Endothelial cell (in vitro differentiated cells): ENCODE results near the gene MDM4. TPM values are rescaled to one million over a fixed set of nuclear protein-coding genes. Genes with fewer than 3 reads are reported as not detected.

ENCODE experiments used
- DNase-seq: peaks from one replicate; pipeline ENCODE4 v3.0.0; 2021; ENCODE audit warnings: low spot score
- H3K27ac Mint-ChIP-seq: one replicate; pipeline ENCODE4 v1.8.0; 2021; ENCODE audit warnings: mixed read lengths, inconsistent platforms; ENCODE audit not compliant: unreplicated experiment
- H3K27me3 Mint-ChIP-seq: one replicate; pipeline ENCODE4 v1.8.0; 2021; ENCODE audit warnings: mild to moderate bottlenecking, moderate library complexity, mixed read lengths, inconsistent platforms; ENCODE audit not compliant: unreplicated experiment
- H3K36me3 Mint-ChIP-seq: one replicate; pipeline ENCODE4 v1.8.0; 2021; ENCODE audit warnings: mild to moderate bottlenecking, low read depth, mixed read lengths, inconsistent platforms; ENCODE audit not compliant: unreplicated experiment
- H3K4me1 Mint-ChIP-seq: one replicate; pipeline ENCODE4 v1.8.0; 2021; ENCODE audit warnings: mild to moderate bottlenecking, mixed read lengths, inconsistent platforms; ENCODE audit not compliant: unreplicated experiment
- H3K4me3 Mint-ChIP-seq: one replicate; pipeline ENCODE4 v1.8.0; 2021; ENCODE audit warnings: mild to moderate bottlenecking, mixed read lengths, inconsistent platforms; ENCODE audit not compliant: unreplicated experiment
- H3K9me3 Mint-ChIP-seq: one replicate; pipeline ENCODE4 v1.8.0; 2021; ENCODE audit warnings: mixed read lengths, inconsistent platforms; ENCODE audit not compliant: unreplicated experiment
- CTCF ChIP-seq: fragments of 200-600 bp; sonication (generic); IDR thresholded peaks from one replicate; pipeline ENCODE4 v1.5.0; 2021; ENCODE audit warnings: antibody characterized with exemption; ENCODE audit not compliant: unreplicated experiment
- total RNA-seq: library from RNA; stranded (reverse); fragmentation: NEBNext Ultra II Directional; extraction: Animal tissue kit (Norgen Biotek cat#: 25700); gene quantifications from one replicate; pipeline ENCODE4 v1.2.1, GENCODE V29; 2021; ENCODE audit not compliant: unreplicated experiment

MDM4 gene
- total RNA-seq, 1 donor from 2014 or later = 57.8 TPM

GRCh38 chr1:204491655-204492054 lies 24.6 kb upstream of the MDM4 start:
- Mint-ChIP-seq H3K4me1 (peaks cover 67% of the 10 kb centered on the region), H3K9me3 (no peaks in the 10 kb centered on the region), H3K27me3 (peaks cover 5% of the 10 kb centered on the region), H3K4me3 (peak overlapping the region; percentile 100), H3K27ac (no peak overlapping the region), H3K36me3 (peaks cover 45% of the 10 kb centered on the region)
- DNase-seq = no peak
- no peak for TF ChIP-seq CTCF

GRCh38 chr1:204493145-204493983 lies 22.8 kb upstream of the MDM4 start:
- peak overlapping the region; percentile 100 for H3K4me3 Mint-ChIP-seq
- H3K4me1 Mint-ChIP-seq = peaks cover 66% of the 10 kb centered on the region
- peaks cover 7% of the 10 kb centered on the region for H3K27me3 Mint-ChIP-seq
- TF ChIP-seq CTCF = no peak
- H3K9me3 Mint-ChIP-seq = no peaks in the 10 kb centered on the region
- H3K27ac Mint-ChIP-seq = peak overlapping the region; percentile 89
- peaks cover 43% of the 10 kb centered on the region for H3K36me3 Mint-ChIP-seq
- DNase-seq = no peak

- no peak for TF ChIP-seq CTCF
- Mint-ChIP-seq H3K27me3 (peaks cover 9% of the 10 kb centered on the region), H3K36me3 (peaks cover 39% of the 10 kb centered on the region), H3K27ac (peak overlapping the region; percentile 89), H3K9me3 (no peaks in the 10 kb centered on the region), H3K4me3 (peak overlapping the region; percentile 100), H3K4me1 (peaks cover 65% of the 10 kb centered on the region)
- DNase-seq = peak; percentile 48
Measured at GRCh38 chr1:204493984-204494280, 22.3 kb upstream of the MDM4 start.

- TF ChIP-seq CTCF = peak; percentile 61
- H3K9me3 Mint-ChIP-seq = no peaks in the 10 kb centered on the region
- H3K27me3 Mint-ChIP-seq = peaks cover 9% of the 10 kb centered on the region
- H3K27ac Mint-ChIP-seq = peak within 1 kb of the TSS; percentile 89
- H3K4me3 Mint-ChIP-seq = peak within 1 kb of the TSS; percentile 100
- DNase-seq = peak; percentile 86
- peaks cover 35% of the 10 kb centered on the region for H3K36me3 Mint-ChIP-seq
- peaks cover 67% of the 10 kb centered on the region for H3K4me1 Mint-ChIP-seq
Measured at GRCh38 chr1:204494281-204495077, 21.7 kb upstream of the MDM4 start, which contains the start of gene PIK3C2B. Gene PIK3C2B, minus strand, starts transcription at chr1:204494805. Its CDS starts 25,003 bp downstream, at chr1:204469802.
